ENCODE measurements around the gene GNA12. TPM values are rescaled to one million over a fixed set of nuclear protein-coding genes. Genes with fewer than 3 reads are reported as not detected.

Gene GNA12
- total and polyA plus RNA-seq, 10 of the 15 experiments (the other 5 are each of a cell fraction or from before 2014, with no cell fraction given): 1.9 to 51.8 (median 12.6) TPM

DNA sequence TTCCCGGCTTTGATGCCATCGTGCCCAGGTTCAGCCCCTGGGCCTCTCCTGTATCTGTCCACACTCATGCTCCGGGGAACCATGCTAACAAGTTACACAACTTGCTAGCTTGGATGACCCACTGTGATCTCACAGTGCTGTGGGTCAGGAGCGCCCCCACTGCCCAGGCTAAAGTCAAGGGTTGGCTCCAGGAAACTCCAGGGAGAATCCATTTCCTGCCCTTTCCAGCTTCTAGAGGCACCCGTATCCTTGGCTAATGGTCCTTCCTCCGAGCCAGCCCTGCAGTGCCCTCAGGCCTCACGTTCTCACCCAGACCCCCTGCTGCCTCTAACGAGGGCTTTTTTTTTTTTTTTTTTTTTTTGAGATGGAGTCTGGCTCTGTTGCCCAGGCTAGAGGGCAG lies 136.6 kb downstream of the GNA12 start (continued):
- TF ChIP-seq, protein P1, sequence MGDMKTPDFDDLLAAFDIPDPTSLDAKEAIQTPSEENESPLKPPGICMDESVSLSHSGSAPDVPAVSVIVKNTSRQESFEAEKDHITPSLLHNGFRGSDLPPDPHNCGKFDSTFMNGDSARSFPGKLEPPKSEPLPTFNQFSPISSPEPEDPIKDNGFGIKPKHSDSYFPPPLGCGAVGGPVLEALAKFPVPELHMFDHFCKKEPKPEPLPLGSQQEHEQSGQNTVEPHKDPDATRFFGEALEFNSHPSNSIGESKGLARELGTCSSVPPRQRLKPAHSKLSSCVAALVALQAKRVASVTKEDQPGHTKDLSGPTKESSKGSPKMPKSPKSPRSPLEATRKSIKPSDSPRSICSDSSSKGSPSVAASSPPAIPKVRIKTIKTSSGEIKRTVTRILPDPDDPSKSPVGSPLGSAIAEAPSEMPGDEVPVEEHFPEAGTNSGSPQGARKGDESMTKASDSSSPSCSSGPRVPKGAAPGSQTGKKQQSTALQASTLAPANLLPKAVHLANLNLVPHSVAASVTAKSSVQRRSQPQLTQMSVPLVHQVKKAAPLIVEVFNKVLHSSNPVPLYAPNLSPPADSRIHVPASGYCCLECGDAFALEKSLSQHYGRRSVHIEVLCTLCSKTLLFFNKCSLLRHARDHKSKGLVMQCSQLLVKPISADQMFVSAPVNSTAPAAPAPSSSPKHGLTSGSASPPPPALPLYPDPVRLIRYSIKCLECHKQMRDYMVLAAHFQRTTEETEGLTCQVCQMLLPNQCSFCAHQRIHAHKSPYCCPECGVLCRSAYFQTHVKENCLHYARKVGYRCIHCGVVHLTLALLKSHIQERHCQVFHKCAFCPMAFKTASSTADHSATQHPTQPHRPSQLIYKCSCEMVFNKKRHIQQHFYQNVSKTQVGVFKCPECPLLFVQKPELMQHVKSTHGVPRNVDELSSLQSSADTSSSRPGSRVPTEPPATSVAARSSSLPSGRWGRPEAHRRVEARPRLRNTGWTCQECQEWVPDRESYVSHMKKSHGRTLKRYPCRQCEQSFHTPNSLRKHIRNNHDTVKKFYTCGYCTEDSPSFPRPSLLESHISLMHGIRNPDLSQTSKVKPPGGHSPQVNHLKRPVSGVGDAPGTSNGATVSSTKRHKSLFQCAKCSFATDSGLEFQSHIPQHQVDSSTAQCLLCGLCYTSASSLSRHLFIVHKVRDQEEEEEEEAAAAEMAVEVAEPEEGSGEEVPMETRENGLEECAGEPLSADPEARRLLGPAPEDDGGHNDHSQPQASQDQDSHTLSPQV (IDR thresholded peaks at IDR 0.05): no peak
- no peak for TF ChIP-seq PAX5 (IDR thresholded peaks at IDR 0.05; ENCODE audit: borderline replicate concordance, low read depth, low read length)
- TF ChIP-seq, protein P2, sequence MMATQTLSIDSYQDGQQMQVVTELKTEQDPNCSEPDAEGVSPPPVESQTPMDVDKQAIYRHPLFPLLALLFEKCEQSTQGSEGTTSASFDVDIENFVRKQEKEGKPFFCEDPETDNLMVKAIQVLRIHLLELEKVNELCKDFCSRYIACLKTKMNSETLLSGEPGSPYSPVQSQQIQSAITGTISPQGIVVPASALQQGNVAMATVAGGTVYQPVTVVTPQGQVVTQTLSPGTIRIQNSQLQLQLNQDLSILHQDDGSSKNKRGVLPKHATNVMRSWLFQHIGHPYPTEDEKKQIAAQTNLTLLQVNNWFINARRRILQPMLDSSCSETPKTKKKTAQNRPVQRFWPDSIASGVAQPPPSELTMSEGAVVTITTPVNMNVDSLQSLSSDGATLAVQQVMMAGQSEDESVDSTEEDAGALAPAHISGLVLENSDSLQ (IDR thresholded peaks at IDR 0.05): no peak
- TF ChIP-seq, protein P3, sequence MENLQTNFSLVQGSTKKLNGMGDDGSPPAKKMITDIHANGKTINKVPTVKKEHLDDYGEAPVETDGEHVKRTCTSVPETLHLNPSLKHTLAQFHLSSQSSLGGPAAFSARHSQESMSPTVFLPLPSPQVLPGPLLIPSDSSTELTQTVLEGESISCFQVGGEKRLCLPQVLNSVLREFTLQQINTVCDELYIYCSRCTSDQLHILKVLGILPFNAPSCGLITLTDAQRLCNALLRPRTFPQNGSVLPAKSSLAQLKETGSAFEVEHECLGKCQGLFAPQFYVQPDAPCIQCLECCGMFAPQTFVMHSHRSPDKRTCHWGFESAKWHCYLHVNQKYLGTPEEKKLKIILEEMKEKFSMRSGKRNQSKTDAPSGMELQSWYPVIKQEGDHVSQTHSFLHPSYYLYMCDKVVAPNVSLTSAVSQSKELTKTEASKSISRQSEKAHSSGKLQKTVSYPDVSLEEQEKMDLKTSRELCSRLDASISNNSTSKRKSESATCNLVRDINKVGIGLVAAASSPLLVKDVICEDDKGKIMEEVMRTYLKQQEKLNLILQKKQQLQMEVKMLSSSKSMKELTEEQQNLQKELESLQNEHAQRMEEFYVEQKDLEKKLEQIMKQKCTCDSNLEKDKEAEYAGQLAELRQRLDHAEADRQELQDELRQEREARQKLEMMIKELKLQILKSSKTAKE (IDR thresholded peaks at IDR 0.05; ENCODE audit: low read depth, poor library complexity, severe bottlenecking): no peak
- TF ChIP-seq NBN (IDR thresholded peaks at IDR 0.05): no peak
- TF ChIP-seq ZNF217 (IDR thresholded peaks at IDR 0.05): no peak
- no peak for TF ChIP-seq RFX5 (IDR thresholded peaks at IDR 0.05; ENCODE audit: low read depth, low read length)
- no peak for TF ChIP-seq MYB (IDR thresholded peaks at IDR 0.05; ENCODE audit: borderline replicate concordance, low read depth, low read length)
- TF ChIP-seq SUZ12 (IDR thresholded peaks at IDR 0.05; ENCODE audit: unreplicated experiment): no peak
